Astrocyte of the spinal cord (primary cell): ENCODE data around the gene FLVCR2.

Experiments used
- DNase-seq: peaks from one replicate; pipeline ENCODE4 v3.0.0; 2011; ENCODE audit warnings: low read depth, low spot score
- H3K4me3 ChIP-seq: 2 replicates; pipeline ENCODE4 v1.5.1; 2011; ENCODE audit warnings: low read depth, mild to moderate bottlenecking, low read length, moderate library complexity
- CTCF ChIP-seq: IDR thresholded peaks from 2 replicates; pipeline ENCODE4 v1.5.1; 2012; ENCODE audit warnings: low read depth, mild to moderate bottlenecking, low read length, inconsistent platforms
- in situ Hi-C: cut with HindIII; loops from 2 replicates; pipeline ENCODE4 v1.10.0; 2017; ENCODE audit warnings: low sequenced_read_pairs

The FLVCR2 gene

GRCh38 chr14:75614179-75614578, 35.8 kb downstream of the FLVCR2 start:
- TF ChIP-seq CTCF, result no peak
- no peak overlapping the region for H3K4me3 ChIP-seq
- DNase-seq, result no peak
- in situ Hi-C loops, result no loop called here

- in situ Hi-C loops, result no loop called here
- no peak for DNase-seq
- no peak overlapping the region for H3K4me3 ChIP-seq
- no peak for TF ChIP-seq CTCF
Measured at GRCh38 chr14:75615200-75615599, 36.8 kb downstream of the FLVCR2 start.

GRCh38 chr14:75619548-75619947, 41.1 kb downstream of the FLVCR2 start:
- DNase-seq, result no peak
- no peak overlapping the region for H3K4me3 ChIP-seq
- in situ Hi-C loops, result no loop called here
- no peak for TF ChIP-seq CTCF

GRCh38 chr14:75625034-75625433, 46.6 kb downstream of the FLVCR2 start:
- DNase-seq, result no peak
- in situ Hi-C loops, result no loop called here
- H3K4me3 ChIP-seq, result no peak overlapping the region
- TF ChIP-seq CTCF, result no peak

- in situ Hi-C loops, result no loop called here
- no peak for DNase-seq
- TF ChIP-seq CTCF, result no peak
- H3K4me3 ChIP-seq, result no peak overlapping the region
Measured at GRCh38 chr14:75626396-75626795, 48.0 kb downstream of the FLVCR2 start.

GRCh38 chr14:75626863-75627262, 48.4 kb downstream of the FLVCR2 start:
- no peak overlapping the region for H3K4me3 ChIP-seq
- in situ Hi-C loops, result no loop called here
- no peak for DNase-seq
- TF ChIP-seq CTCF, result no peak

GRCh38 chr14:75627406-75627805, 49.0 kb downstream of the FLVCR2 start:
- in situ Hi-C loops, result no loop called here
- no peak overlapping the region for H3K4me3 ChIP-seq
- DNase-seq, result no peak
- no peak for TF ChIP-seq CTCF
